IPS DF 4.7 (cell line): ENCODE measurements around the gene MYPOP.
"Not testable (repeated sequence)": the region's sequence is repeated elsewhere in the genome, so short reads cannot be mapped to it uniquely, and the experiment has no call there.

ENCODE experiments used
- DNase-seq: peaks from one replicate; pipeline ENCODE4 v3.0.0-alpha.2; 2013; ENCODE audit warnings: low spot score; ENCODE audit errors: extremely low read depth

Gene MYPOP

DNA sequence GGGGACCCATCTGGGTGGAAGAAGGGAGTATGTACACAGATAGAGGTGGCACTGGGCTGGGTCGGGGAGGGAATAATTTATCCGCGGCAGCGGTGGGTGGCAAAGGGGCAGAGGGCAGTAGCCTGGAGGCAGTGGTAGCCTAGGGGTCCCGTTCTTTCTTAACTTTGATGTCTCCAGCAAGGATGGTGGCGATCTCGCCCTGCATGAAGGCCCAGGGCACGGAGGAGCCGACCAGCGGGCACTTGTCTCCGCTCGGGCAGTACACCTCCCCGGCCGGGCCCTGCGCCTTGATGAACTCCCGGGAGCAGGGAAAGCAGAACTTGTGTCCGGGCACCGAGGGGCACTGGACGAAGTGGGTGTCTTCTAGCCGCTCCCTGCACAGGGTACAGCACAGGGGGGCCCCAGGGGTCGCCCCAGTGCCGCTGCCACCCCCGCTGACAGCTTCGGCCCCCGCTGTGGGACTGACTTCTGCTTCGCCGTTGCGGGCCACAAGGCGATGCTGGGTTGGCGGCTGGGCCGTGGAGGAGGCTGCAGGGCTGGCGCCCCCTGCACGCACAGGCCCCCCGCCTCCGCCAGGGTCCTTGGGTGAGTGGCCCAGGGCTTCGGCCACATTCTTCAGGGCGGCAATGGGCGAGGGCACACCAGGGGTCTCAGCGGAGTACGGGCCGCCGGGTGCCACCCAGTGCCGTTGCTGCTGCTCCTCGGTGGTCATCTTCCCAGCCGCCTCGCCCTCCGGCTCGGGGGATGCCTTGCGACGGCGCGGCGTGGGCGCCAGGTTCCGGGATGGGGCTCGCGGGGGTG lies 18.3 kb downstream of the MYPOP start:
- DNase-seq, result no peak

DNA sequence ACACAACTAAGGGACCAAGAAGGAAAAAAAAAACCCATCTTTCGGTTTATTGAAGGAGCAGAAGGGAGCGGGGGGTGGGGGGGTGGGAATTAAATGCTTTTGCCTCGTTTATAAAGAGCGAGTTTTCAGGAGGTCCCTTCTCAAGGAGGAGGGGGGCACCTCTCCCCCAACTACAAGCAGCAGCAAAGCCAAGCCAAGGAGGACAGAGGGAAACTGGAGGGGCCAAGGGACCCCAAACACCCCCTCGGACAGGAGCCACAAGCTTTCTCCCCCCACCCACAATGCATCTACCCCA lies 18.9 kb downstream of the MYPOP start:
- DNase-seq, result no peak

DNA sequence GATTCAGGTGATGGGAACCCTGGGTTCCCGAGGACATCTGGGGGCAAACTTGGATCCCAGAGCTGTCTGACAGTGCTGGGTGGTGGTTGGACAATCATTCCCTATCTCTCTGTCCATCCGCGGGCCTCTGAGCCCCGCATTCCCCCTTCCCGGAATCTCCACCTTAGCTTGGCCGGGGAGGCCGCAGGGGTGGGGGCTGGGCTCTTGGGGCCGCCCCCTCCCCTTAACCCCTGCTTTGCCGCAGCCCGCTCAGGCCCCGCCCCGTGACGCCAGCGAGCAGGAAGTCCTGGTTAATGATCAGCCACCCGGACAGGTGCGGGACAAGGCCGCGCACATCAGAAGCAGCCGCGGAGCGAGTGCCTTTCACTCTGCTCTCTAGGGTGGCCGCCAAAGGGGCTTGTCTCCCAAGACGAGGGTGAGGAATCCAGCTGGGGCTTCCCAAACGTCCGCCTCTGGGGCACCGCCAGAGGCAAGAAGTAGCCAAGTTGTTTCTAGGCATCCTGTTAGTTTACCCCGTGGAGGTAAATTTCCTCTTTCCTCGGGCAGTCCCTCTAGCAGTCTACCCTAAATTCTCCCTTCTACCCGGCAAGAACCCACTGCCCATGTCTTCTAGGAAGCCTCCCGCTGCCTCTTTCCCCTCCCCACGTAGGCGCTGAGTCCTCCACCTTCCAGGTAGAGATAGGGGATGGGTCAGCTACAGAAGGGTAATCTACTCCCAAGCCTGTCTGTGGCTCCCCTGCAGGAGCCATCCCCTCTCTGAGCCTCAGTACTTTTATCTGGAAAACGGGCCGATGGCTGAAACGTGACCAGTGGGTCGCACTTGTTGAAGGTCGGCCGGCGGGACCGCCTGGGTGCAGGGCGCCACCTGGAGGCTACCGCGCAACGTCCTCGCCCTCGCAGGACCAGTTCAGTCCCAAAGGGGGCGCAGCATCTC lies 19.5 kb downstream of the MYPOP start:
- DNase-seq, result no peak

DNA sequence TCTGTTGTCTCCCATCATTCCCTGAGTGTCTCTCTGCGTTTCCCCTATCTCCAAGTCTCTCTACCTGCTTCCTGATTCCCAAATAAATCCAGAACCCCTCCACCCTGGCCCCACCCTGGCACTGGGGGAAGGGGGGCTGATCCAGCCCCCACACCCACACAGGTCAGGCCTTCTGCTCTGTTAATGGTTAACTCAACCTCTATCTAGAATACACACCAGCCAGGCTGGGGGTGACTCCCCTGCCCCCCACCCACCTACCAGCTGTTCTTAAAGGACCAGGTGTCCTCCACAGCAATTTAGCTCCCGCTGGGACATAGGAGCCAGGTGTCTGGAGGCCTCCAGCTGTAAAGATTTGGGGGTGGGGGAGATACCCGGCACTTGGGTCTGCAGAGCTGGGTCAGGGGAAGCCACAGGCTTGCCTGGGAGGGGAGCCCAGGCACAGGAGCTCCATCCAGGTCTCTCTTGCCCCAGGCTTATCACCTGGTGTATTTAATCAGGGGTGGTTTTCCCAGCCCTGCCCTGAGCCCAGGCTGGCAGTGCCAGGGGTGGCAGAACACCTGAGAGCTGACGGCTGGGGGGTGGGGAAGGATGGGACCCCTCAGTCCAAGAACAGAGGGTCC lies 20.4 kb downstream of the MYPOP start:
- no peak for DNase-seq

GRCh38 chr19:45881082-45881908 lies 21.1 kb downstream of the MYPOP start:
- DNase-seq, result no peak

GRCh38 chr19:45879971-45880370 lies 22.4 kb downstream of the MYPOP start:
- no peak for DNase-seq

DNA sequence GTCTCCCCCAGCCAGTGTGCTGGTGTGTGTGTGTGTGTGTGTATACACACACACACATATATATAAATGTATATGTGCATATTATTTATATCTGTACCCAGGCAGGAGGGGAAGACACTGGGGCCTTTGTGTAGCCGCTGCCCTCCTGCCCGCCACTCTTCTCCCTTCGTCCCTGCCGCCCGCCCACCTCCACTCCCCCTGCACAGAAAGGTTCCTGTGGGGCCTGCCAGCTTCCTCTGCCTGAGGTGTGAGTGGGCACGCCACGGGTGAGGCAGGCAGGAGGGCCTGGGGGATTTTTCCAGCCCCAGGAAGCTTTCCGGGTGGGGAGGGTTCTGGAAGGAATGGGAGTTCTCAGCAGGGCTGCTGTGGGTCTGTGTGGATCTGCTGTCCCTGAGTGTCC lies 23.4 kb downstream of the MYPOP start:
- no peak for DNase-seq

- DNase-seq, result no peak
Measured at GRCh38 chr19:45878043-45878794, 24.2 kb downstream of the MYPOP start.

- DNase-seq, result no peak
Measured at GRCh38 chr19:45876411-45877197, 25.8 kb downstream of the MYPOP start.

DNA sequence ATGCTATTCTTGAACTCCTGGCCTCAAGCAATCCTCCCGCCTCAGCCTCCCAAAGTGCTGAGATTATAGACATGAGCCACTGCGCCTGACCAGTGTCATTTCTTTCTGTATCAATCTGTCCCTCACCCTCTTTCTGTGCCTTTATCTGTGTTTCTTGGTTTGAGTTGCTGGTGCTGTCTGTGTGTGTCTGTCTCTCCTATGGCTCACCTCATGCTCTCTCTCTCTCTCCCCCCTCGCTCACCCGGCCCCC lies 26.3 kb downstream of the MYPOP start:
- no peak for DNase-seq

GRCh38 chr19:45874620-45874966 lies 27.8 kb downstream of the MYPOP start:
- DNase-seq, result no peak

GRCh38 chr19:45873219-45873772 lies 29.1 kb downstream of the MYPOP start:
- no peak for DNase-seq

DNA sequence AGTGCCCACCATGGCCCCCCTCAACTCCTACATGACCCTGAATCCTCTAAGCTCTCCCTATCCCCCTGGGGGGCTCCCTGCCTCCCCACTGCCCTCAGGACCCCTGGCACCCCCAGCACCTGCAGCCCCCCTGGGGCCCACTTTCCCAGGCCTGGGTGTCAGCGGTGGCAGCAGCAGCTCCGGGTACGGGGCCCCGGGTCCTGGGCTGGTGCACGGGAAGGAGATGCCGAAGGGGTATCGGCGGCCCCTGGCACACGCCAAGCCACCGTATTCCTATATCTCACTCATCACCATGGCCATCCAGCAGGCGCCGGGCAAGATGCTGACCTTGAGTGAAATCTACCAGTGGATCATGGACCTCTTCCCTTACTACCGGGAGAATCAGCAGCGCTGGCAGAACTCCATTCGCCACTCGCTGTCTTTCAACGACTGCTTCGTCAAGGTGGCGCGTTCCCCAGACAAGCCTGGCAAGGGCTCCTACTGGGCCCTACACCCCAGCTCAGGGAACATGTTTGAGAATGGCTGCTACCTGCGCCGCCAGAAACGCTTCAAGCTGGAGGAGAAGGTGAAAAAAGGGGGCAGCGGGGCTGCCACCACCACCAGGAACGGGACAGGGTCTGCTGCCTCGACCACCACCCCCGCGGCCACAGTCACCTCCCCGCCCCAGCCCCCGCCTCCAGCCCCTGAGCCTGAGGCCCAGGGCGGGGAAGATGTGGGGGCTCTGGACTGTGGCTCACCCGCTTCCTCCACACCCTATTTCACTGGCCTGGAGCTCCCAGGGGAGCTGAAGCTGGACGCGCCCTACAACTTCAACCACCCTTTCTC lies 30.1 kb downstream of the MYPOP start:
- no peak for DNase-seq

DNA sequence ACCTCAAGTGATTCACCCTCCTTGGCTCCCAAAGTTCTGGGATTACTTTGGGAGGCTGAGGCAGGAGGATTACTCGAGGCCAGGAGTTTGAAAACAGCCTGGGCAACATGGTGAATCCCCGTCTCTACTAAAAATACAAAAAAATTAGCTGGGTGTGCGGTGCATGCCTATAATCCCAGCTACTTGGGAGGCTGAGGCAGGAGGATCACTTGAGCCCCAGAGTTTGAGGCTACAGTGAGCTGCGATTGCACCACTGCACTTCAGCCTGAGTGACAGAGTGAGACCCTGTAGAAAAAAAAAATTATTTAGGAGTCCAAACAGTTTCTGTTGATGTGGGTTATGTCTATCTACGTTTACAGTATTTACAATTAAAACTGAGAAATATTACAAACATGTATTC lies 31.6 kb downstream of the MYPOP start:
- DNase-seq, result no peak

GRCh38 chr19:45867241-45867640 lies 35.2 kb downstream of the MYPOP start:
- DNase-seq, result not testable (repeated sequence)

GRCh38 chr19:45866400-45867176 lies 35.8 kb downstream of the MYPOP start:
- DNase-seq, result no peak

DNA sequence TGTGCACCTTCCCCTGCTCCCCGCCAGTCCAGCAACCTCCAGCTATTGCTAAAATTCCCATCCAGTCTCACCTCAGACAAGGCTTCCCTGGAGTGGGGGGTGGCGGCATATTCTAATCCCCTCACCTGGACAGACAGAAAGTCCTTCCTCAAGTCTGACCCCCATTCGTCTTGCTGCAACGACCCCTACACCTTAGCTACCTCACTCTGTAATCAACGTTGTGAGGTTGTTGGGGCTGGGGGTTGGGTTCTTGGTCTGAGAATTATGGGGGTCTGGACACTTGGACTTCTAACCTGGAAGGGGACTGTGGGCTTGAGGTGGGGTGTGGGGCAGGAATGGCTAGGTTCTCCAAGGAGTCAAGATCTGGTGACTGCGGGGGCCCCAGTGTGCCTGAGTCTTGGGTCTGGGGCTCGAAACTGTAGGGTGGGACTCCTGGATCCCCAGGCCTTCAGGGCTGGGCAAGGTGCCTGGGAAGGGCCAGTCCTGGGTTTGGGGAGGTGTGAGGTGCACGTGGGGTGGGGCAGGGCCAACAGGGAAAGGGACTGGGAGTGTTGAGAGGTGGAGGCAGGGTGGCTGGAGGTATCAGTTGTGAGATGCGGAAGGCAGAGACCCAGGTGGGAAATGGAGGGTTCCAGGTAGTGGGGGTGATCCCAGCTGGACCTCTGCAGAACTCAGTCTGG lies 37.0 kb downstream of the MYPOP start:
- no peak for DNase-seq

DNA sequence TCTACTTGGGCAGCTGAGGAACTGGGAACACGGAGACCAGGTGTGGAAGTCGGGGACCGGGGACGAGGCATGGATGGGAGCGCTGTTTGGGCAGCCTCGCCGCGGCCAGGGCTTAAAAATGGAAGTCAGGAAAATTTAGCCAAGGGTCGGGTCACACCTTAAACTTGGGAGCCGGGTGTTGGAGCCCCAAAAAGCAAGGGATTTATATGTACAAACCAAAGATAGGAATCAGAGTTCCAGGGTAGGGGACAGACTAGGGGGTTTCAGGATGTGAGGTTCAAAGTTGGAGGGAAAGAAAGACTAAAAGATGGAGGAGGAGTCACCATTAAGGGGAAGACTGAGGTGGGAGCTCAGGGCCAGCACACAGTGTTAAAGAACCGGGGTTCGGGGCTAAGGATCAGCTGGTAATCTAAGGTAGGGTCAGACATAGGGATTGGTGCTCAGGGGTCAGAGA lies 37.8 kb downstream of the MYPOP start:
- no peak for DNase-seq
